K562 (cell line): ENCODE results near the gene SMAD7. TPM values are rescaled to one million over a fixed set of nuclear protein-coding genes. Genes with fewer than 3 reads are reported as not detected.

Experiments used
- MGA ChIP-seq: fragments of 450-650 bp; IDR thresholded peaks from 2 replicates; pipeline ENCODE4 v1.6.1; 2016; ENCODE audit warnings: mild to moderate bottlenecking, moderate library complexity
- NFATC3 ChIP-seq: fragments of 450-650 bp; IDR thresholded peaks from 2 replicates; pipeline ENCODE4 v1.6.1; 2017; ENCODE audit warnings: mild to moderate bottlenecking
- NR2C2 ChIP-seq, 2 experiments: fragments of 200-800 bp in 1 of 2; sonication (Bioruptor generic) in 1 of 2; sonication (generic) in 1 of 2; formaldehyde crosslinking in 1 of 2; IDR thresholded peaks; 2 replicates each; pipeline versions ENCODE4 v1.6.1 to v1.8.0; 2016 to 2022; ENCODE audit warnings: mild to moderate bottlenecking in 1 of 2, missing compliant biosample characterization in 1 of 2, missing genetic modification characterization in 1 of 2, missing genetic modification reagents in 1 of 2
- polyA plus RNA-seq, 8 experiments: library from polyadenylated mRNA; depleted of rRNA in 4 of 8; stranded (reverse) in 5 of 8; unstranded in 3 of 8; fragments of >200 nt; fragmentation: Nextera tagmentation in 2 of 8; fragmentation: Illumina TruSeq in 1 of 8; extraction: Ambion mirVana in 2 of 8; extraction: Trizol in 1 of 8; gene quantifications; 2 replicates each; pipeline versions ENCODE4 v1.2.1 to v1.2.3, GENCODE V29; 2011 to 2014; ENCODE audit warnings: inconsistent platforms in 1 of 8, missing spikeins in 1 of 8
- total RNA-seq, 7 experiments: library from RNA; depleted of rRNA in 6 of 7; stranded (reverse); fragments of >200 nt in 6 of 7; fragmentation: Illumina TruSeq in 2 of 7; extraction: Trizol in 2 of 7; gene quantifications; 2 replicates each; pipeline versions ENCODE4 v1.2.1 to v1.2.3, GENCODE V29; 2011 to 2021; ENCODE audit warnings: low replicate concordance in 1 of 7
- TF ChIP-seq, protein P1 (sequence below), 2 experiments: IDR thresholded peaks; 2 replicates each; pipeline ENCODE4 v1.6.1; 2011; ENCODE audit warnings: borderline replicate concordance in 1 of 2, control low read depth in 1 of 2, low read depth in 1 of 2, low read length in 1 of 2, mild to moderate bottlenecking in 1 of 2, mixed read lengths in 1 of 2, moderate library complexity in 1 of 2; ENCODE audit not compliant: insufficient read depth in 1 of 2, insufficient read length in 1 of 2, poor library complexity in 1 of 2, severe bottlenecking in 1 of 2; ENCODE audit errors: extremely low read depth in 1 of 2

SMAD7 gene
- total and polyA plus RNA-seq, 9 of the 15 experiments (the other 6 are each of a cell fraction or from before 2014, with no cell fraction given) = 0.13 to 3.0 (median 1.6) TPM

- TF ChIP-seq MGA (peak; percentile 42), NR2C2 (CRISPR knock-in tag; IDR thresholded peaks at IDR 0.05) (no peak), NR2C2 (tag; IDR thresholded peaks at IDR 0.05) (peak; percentile 68), NFATC3 (no peak)
- TF ChIP-seq, protein P1, sequence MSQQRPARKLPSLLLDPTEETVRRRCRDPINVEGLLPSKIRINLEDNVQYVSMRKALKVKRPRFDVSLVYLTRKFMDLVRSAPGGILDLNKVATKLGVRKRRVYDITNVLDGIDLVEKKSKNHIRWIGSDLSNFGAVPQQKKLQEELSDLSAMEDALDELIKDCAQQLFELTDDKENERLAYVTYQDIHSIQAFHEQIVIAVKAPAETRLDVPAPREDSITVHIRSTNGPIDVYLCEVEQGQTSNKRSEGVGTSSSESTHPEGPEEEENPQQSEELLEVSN (IDR thresholded peaks at IDR 0.05; ENCODE audit: borderline replicate concordance in 1 of 2, extremely low read depth in 1 of 2, insufficient read depth in 1 of 2, insufficient read length in 1 of 2, low read depth in 1 of 2, low read length in 1 of 2, poor library complexity in 1 of 2, severe bottlenecking in 1 of 2) = peak in 1 of 2 experiments; percentile 26
Observed at GRCh38 chr18:48975120-48975816, 24.5 kb upstream of the SMAD7 start (continued).
